NCI-H1417 (cell line): ENCODE measurements around the gene MYCL.
"Not testable (repeated sequence)": the region's sequence is repeated elsewhere in the genome, so short reads cannot be mapped to it uniquely, and the experiment has no call there.

Experiments
- DNase-seq, 3 experiments: peaks; one replicate each; lab custom pipeline; 2025; lab: John Stamatoyannopoulos, UW

The MYCL gene

GRCh38 chr1:39917825-39918224, 16.1 kb upstream of the MYCL start:
- no peak for DNase-seq

DNA sequence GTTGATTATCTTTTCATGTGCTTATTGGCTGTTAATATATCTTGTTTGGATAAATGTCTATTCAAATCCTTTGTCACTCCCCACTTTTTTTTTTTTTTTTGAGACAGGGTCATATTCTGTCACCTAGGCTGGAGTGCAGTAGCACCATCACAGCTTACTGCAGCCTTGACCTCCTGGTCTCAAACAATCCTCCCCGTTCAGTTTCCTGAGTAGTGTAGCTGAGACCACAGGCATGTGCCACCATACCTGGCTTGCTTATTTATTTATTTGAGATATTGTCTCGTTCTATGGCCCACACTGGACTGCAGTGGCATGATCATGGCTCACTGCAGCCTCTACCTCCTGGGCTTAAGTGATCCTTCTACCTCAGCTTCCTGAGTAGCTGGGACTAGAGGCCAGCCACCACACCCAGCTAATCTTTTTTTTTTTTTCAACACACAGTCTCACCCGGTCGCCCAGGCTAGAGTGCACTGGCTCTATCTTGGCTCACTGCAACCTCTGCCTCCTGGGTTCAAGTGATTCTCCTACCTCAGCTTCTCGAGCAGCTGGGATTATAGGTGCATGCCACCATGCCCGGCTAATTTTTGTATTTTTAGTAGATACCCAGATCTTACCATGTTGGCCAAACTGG, 13.9 kb upstream of the MYCL start:
- no peak for DNase-seq

- DNase-seq = not testable (repeated sequence)
These were observed 11.4 kb upstream of the MYCL start for GRCh38 chr1:39913136-39913535.

DNA sequence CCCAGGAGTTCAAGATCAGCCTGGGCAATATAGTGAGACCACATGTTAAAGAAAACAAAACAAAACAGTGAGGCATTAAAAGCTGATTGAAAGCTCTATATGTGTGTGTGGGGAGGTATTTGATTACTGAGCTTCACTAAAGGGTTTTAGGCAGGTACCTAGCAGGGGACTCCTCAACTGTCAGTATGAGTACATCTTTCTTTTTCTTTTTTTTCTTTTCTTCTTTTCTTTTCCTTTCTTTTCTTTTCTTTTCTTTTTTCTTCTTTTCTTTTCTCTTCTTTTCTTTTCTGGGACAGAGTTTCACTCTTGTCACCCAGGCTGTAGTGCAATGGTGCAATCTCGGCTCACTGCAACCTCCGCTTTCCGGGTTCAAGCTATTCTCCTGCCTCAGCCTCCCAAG, 8.5 kb upstream of the MYCL start:
- DNase-seq = no peak

GRCh38 chr1:39908534-39908933, 6.8 kb upstream of the MYCL start:
- DNase-seq = no peak

DNA sequence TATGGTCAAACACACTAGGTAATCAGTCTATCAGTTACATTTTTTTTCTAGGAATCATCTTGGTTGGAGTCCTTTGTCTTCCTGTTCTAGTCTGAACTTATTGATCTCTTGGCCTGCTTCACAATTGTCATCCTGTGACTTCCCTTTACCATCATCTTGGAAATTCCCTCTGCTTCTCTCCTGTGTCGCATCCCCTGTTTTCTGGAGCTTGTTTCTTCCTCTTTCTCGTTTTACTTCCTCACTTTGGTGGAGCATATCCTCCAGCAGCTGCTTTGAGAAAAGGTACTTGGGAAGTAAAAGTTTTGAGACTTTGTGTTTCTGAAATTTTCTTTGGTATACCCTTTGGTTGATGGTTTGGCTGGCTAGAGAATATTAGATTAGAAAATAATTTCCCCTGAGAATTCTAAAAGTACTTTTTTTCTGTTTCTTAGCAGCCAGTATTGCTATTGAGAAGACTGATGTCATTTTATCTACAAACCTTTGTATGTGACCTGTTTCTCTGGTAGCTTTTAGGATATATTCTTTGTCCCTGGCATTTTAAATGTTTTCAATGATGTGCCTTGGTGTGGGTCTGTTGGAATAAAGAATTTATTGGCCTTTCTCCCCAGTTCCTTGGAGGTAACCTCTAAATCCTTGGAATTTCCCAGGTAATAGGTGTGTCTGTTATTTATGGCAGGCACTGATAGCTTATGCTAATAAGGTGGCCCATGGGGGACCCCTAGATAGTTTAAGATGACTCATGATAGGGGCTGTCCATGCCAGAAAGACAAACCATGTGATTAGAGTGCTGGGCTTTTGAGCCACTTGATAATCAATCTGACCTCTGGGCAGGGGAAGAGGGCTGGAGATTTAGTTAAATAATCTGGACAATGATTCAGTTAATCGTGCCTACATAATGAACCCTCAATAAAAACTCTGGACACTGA, 6.1 kb upstream of the MYCL start:
- DNase-seq = no peak

DNA sequence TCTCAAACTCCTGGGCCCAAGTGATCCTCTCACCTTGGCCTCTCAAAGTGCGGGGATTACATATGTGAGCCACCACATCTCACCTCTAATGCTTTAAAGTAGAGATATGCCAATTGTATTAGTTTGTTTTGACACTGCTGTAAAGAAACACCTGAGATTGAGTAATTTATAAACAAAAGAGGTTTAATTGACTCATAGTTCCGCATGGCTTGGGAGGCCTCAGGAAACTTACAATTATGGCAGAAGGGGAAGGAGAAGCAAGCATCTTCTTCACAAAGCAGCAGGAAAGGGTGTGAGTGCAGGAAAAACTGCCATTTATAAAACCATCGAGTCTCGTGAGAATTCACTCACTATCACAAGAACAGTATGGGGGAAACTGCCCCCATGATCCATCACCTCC, 3.5 kb upstream of the MYCL start:
- no peak for DNase-seq

DNA sequence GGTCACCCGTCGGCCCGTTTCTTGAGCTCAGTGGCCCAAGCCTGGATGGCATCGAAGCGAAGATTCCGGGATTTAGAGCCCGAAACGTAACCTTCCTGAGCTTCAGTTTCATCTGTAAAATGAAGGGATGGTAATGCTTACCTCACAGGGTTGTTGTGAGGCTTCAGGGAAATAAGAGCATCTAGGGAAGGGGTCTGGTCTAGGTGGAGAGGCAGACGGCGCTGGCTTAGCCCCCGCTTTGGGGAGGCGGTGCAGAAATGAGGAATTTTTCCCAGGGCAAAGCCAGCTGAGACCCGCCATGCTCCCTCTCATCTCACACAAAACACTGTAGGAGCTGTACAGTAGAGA, 717 bp upstream of the MYCL start:
- no peak for DNase-seq

GRCh38 chr1:39901464-39901713, 328 bp downstream of the MYCL start:
- DNase-seq = peak in 1 of 3 experiments; percentile 73

GRCh38 chr1:39900662-39901463, 854 bp downstream of the MYCL start:
- DNase-seq = peak in 2 of 3 experiments; percentile 56 to 63

DNA sequence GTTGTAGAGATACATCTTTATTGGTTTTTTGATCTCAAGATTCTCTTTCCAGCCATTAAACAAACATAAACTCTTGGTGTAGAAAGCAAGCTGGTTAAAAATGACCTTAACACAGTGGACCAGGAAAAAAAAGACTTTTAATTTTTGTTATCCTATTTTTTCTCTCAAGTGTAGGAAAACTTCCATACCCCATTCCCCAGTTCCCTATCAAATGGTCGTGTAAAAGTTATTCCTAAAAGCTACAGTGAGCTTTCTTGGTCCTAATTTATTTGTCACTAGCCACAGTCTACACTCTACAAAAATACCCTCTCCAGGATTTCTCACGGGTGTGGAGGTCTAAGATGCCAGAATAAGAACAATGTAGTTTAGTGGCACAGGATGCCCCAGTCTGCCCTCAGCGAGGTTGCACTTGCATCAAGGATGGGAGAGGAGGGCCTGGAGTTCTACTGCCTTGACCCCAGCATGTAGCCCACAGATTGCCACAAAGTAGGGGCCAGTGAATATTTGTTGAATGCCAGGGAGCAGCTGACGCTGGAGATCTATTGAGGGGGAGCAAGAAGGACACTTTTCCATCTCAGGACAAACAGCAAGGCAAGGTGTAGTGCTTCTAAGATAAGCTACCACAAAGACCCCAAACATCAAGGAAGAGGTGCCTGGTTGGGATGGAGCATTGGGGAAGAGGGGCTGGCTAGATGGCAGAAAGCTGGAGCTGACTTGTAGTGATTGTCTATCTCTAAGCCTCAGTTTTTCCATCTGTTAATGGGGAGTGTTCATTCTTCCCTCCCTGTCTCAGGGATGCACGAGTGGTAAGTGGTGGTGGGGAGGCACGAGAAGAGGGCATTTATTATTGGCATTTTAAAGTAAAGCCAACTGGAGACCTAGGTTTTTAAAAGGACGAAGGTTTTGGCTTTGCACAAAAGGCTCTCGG, 1.8 kb downstream of the MYCL start:
- DNase-seq = no peak

GRCh38 chr1:39898648-39899603, 2.8 kb downstream of the MYCL start:
- peak in 1 of 3 experiments; percentile 16 for DNase-seq

DNA sequence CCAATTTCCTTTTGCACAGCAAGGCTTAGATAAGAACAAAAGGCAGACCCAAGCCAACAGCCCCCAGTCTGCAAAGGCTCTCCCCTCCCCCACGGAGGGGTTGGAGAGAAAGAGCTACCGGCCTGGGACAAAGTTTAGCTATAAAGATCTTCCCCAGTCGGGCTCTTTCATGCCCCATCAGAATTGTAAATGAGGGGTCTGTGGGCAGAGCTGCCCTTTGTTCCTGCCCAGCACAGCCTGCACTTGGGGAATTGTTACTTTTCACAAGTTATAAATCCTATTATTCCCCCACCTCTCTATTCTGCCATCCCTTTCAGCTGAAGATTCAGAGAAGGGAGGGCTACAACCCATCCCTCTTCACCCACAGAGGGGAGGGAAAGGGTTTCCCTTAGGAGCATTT, 3.5 kb downstream of the MYCL start:
- DNase-seq = no peak

DNA sequence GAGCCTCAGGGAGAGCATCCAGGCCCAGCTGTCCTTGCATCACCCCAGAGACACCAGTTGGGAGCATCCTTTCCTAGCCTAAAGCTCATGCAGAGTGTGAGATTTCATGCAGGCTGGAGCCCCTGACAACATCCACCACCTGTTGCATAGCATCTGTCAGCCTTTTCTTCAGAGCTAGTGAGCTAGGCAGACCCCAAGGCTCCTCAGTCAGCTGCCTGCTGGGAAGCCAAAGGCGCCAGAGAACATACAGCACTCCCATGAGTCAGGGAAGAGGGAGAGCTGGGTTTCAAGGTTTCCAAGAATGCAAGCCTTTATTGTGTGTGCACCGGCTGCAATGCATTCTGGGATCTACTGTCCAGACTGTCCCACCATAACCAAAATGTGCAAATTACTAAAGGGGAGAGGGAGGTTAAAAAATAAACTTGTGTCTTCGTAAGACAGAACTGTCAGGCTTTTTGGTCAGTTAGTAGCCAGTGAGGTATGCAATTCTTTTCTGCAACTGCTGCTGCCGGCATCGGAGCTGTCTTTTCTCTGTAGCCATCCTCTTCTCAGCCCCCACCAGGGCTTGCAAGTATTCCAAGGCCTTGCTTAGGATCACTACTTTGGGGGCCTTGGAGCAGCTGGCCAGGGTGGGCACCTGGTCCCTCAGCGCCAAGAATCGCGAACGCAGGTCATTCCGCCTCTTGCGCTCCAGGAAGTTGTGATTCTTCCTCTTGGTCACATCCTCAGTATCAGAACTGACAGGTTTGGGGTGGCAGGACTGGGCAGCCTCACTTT, 4.6 kb downstream of the MYCL start:
- DNase-seq = peak in 1 of 3 experiments; percentile 2

GRCh38 chr1:39895731-39896480, 5.8 kb downstream of the MYCL start:
- no peak for DNase-seq

GRCh38 chr1:39894884-39895495, 6.7 kb downstream of the MYCL start:
- DNase-seq = no peak

DNA sequence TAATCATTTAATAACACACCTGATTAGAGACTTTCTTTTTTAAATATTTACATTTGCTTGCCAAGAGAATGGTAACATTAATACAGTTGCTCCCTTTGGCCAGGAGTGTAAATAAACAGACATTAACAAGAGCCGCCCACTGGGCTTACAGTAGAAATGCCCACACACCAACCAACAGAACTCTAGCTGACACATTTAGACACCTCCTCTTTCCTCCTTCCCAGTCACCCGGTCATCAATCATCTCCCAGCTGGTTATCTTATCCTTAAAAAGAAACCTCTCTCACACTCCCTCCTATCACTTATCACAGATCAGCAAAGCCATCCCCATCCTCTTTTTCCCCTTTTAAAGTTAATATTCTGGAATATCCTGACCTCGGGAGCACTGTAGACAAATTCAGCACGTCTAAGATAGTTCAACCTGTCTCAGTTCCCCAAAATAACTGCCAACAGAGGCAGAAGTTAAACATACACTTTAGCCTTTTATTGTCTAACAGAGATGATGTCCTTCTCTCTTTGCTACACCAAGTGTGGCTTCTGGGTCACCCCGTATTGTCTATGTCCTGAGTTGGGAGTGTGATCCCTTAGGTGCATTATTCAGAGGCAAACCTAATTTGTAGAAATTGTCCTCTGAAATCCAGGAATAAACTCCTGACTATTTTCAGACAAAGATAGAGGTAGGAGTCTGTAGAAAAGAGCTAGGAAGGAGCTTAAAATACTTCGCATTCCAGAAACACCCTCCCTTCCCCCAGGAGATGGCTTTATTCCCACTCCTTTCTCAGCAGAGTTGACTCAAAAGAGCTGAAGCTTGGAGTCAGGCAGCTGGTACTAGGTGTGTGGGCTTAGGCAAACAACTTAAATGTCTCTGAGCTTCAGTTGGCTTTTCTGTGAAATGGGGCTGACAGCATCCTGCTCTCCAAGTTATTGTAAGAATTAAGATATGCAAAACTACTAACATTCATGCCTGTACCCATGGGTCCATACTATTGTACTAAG, 8.8 kb downstream of the MYCL start:
- peak in 2 of 3 experiments; percentile 44 to 75 for DNase-seq
